Measurements from ENCODE around the gene MSANTD1.

MSANTD1 gene

GRCh38 chr4:3287271-3287971 lies 38.5 kb downstream of the MSANTD1 start:
- in situ Hi-C loops (cut with MboI; ENCODE audit: low sequenced_read_pairs), result no loop called here

GRCh38 chr4:3287972-3288570 lies 39.1 kb downstream of the MSANTD1 start:
- in situ Hi-C loops (cut with MboI; ENCODE audit: low sequenced_read_pairs), result no loop called here

- in situ Hi-C loops (cut with MboI; ENCODE audit: low sequenced_read_pairs), result no loop called here
These were observed 39.7 kb downstream of the MSANTD1 start for GRCh38 chr4:3288571-3289094.

GRCh38 chr4:3290476-3290875 lies 41.5 kb downstream of the MSANTD1 start:
- in situ Hi-C loops (cut with MboI; ENCODE audit: low sequenced_read_pairs), result no loop called here

GRCh38 chr4:3290889-3291321 lies 41.9 kb downstream of the MSANTD1 start:
- in situ Hi-C loops (cut with MboI; ENCODE audit: low sequenced_read_pairs), result no loop called here

GRCh38 chr4:3291411-3291968 lies 42.5 kb downstream of the MSANTD1 start:
- in situ Hi-C loops (cut with MboI; ENCODE audit: low sequenced_read_pairs), result no loop called here

GRCh38 chr4:3291969-3292570 lies 43.1 kb downstream of the MSANTD1 start:
- in situ Hi-C loops (cut with MboI; ENCODE audit: low sequenced_read_pairs), result no loop called here

- in situ Hi-C loops (cut with MboI; ENCODE audit: low sequenced_read_pairs), result no loop called here
These were observed 43.8 kb downstream of the MSANTD1 start, which contains the start of gene RGS12 for GRCh38 chr4:3292571-3293400. RGS12 (plus strand) TSS chr4:3293021; CDS start chr4:3316171, 23,150 bp downstream.

GRCh38 chr4:3293401-3294391 lies 44.7 kb downstream of the MSANTD1 start:
- in situ Hi-C loops (cut with MboI; ENCODE audit: low sequenced_read_pairs), result no loop called here

- in situ Hi-C loops (cut with MboI; ENCODE audit: low sequenced_read_pairs), result no loop called here
These were observed 45.7 kb downstream of the MSANTD1 start for GRCh38 chr4:3294401-3295241.

GRCh38 chr4:3295837-3296624 lies 47.1 kb downstream of the MSANTD1 start:
- in situ Hi-C loops (cut with MboI; ENCODE audit: low sequenced_read_pairs), result no loop called here

GRCh38 chr4:3296651-3297050 lies 47.7 kb downstream of the MSANTD1 start:
- in situ Hi-C loops (cut with MboI; ENCODE audit: low sequenced_read_pairs), result no loop called here

- in situ Hi-C loops (cut with MboI; ENCODE audit: low sequenced_read_pairs), result no loop called here
These were observed 48.3 kb downstream of the MSANTD1 start for GRCh38 chr4:3297066-3297859.

GRCh38 chr4:3299122-3299975 lies 50.4 kb downstream of the MSANTD1 start:
- in situ Hi-C loops (cut with MboI; ENCODE audit: low sequenced_read_pairs), result no loop called here

- in situ Hi-C loops (cut with MboI; ENCODE audit: low sequenced_read_pairs), result no loop called here
These were observed 51.2 kb downstream of the MSANTD1 start for GRCh38 chr4:3299976-3300671.
